Heart left ventricle (tissue), 16 donors: ENCODE data around the gene FCRL3. TPM values are rescaled to one million over a fixed set of nuclear protein-coding genes. Genes with fewer than 3 reads are reported as not detected.
A peak's percentile ranks its signal among the peaks of the same experiment; 100 is the strongest.

Source experiments
- ATAC-seq, 4 donors: fragments of 200-7000 bp; cut with Tn5 transposase; one replicate each; pipeline ENCODE4 v1.9.1; 2020 to 2022; ENCODE audit warnings: moderate library complexity in 4 of 4, mild to moderate bottlenecking in 3 of 4, moderate number of reproducible peaks in 1 of 4
- DNase-seq, 5 donors: peaks; one replicate each; pipeline ENCODE4 v3.0.0-alpha.2; 2020
- H3K27ac ChIP-seq, 12 donors: fragments of 200-600 bp; sonication (generic) in 4 of 12; one replicate each; pipeline versions ENCODE4 v1.5.0 to v1.8.0; 2016 to 2022; ENCODE audit warnings: mild to moderate bottlenecking in 2 of 12
- H3K27me3 ChIP-seq, 9 donors: fragments of 200-600 bp; sonication (generic) in 2 of 9; one replicate each; pipeline versions ENCODE4 v1.5.1 to v1.8.0; 2016 to 2022; ENCODE audit warnings: mild to moderate bottlenecking in 3 of 9
- H3K36me3 ChIP-seq, 9 donors: fragments of 200-600 bp; sonication (generic) in 2 of 9; one replicate each; pipeline versions ENCODE4 v1.5.0 to v1.8.0; 2018 to 2022; ENCODE audit warnings: mild to moderate bottlenecking in 2 of 9
- H3K4me1 ChIP-seq, 12 donors: fragments of 200-600 bp; sonication (generic) in 4 of 12; one replicate each; pipeline versions ENCODE4 v1.5.0 to v1.8.0; 2016 to 2022; ENCODE audit warnings: mild to moderate bottlenecking in 3 of 12
- H3K4me3 ChIP-seq, 12 donors: fragments of 200-600 bp; sonication (generic) in 4 of 12; one replicate each; pipeline versions ENCODE4 v1.5.0 to v1.8.0; 2017 to 2022; ENCODE audit warnings: mild to moderate bottlenecking in 9 of 12, moderate library complexity in 4 of 12
- H3K9me3 ChIP-seq, 12 donors: fragments of 200-600 bp; sonication (generic) in 4 of 12; one replicate each; pipeline versions ENCODE4 v1.5.0 to v1.8.0; 2016 to 2022; ENCODE audit warnings: mild to moderate bottlenecking in 1 of 12
- POLR2A ChIP-seq, 2 donors: fragments of 450-650 bp; IDR thresholded peaks; one replicate each; pipeline ENCODE4 v1.6.1; 2017; ENCODE audit warnings: antibody characterized with exemption in 2 of 2, mild to moderate bottlenecking in 2 of 2, moderate library complexity in 2 of 2
- WGBS, 4 donors: extraction: QIAGEN DNeasy Blood & Tissue Kit in 2 of 4; methylation state at CpG; one replicate each; pipeline versions ENCODE4 v1.1.5 to v1.1.7; 2013 to 2018; 5-methylcytosine and 5-hydroxymethylcytosine counted together
- intact Hi-C, 10 donors: fragments of 100-400 bp; cut with DNase I; formaldehyde crosslinking; loops; one replicate each; pipeline versions ENCODE4 v1.11.1 to v1.14.2; 2022
- polyA plus RNA-seq, 2 donors: library from polyadenylated mRNA; stranded (reverse); fragments of 200-250 nt; gene quantifications; one replicate each; pipeline ENCODE4 v1.2.3, GENCODE V29; 2013
- total RNA-seq, 9 donors: library from RNA; depleted of rRNA in 2 of 9; stranded (reverse); fragments of >200 nt in 2 of 9; fragmentation: NEBNext Ultra II Directional in 3 of 9; extraction: Animal tissue kit (Norgen Biotek cat#: 25700) in 3 of 9; gene quantifications; one replicate each; pipeline versions ENCODE4 v1.1.0 to v1.2.4, GENCODE V29; 2016 to 2023
- TF ChIP-seq, protein P1 (sequence below), 12 donors: fragments of 200-600 bp; sonication (generic) in 4 of 12; IDR thresholded peaks; one replicate each; pipeline versions ENCODE4 v1.5.0 to v1.8.0; 2018 to 2022; ENCODE audit warnings: antibody characterized with exemption in 12 of 12, mild to moderate bottlenecking in 5 of 12
- donor health status: ischemic (EF 13 %, LVEDD 7.1; RV severe dilation, severe dysfunction).
- donor health status: healthy with polysubstance abuse.
- donor health status: DM: no; HTN: yes; CAD: no.
- donor health status: DM: no; HTN: no; CAD: no.
- donor health status: ischemic (EF 25% LVEDD 6.9; RV normal size, moderate dysfunction).
- donor health status: ischemic (EF 25% LVEDD 5.7; RV mildly dilated, moderate dysfunction).
- donor health status: healthy.
- donor health status: DM: yes; HTN: yes; CAD: no.
- donor health status: ischemic (EF 35%, LVEDD 5.7; RV mildly dilated, moderate dysfunction).
- donor health status: nonischemic (EF 11% LVEDD 7.7; RV severe dilation, severe dysfunction).
- donor health status: DM: yes; HTN: yes; CAD: no.
- donor health status: PGD.
- donor health status: ischemic (EF 29% LVEDD 5.4; RV normal size, mild dysfunction).
- donor health status: nonischemic (EF 23%, LVEDD 6.1; RV moderate dilation, normal function).

The FCRL3 gene
- total and polyA plus RNA-seq, 11 donors: 0.04 to 1.4 (median 0.62) TPM; not detected in 7

DNA sequence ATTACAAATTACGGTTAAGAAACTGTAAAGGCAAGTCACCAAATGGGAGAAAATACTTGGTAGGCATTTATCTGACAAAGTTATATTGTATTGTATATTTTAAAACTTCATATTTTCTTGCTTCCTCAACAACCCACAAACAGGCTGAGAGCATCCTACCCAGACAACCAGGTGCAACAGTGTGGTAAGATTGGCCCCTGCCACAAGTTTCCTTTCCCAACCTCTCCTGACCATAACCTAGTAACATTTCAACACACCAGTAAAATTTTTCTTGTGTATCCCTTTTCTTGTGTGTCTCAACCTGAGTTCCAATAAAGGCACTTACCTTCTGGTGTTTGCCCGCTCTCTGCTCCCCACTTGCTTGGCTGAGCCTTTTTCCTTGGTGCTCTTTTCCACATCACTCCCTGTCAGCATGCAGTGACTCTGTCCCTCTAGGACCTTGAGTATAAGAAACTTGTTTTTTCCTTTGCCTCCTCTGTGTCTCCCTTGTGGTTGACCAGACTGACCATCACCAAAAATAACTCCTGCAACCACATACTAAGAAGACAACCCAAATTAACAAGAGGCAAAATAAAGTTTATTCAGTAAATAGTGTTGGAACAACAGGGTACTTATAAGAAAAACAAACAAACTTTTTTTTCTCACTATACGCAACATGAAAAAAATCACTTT lies 40.9 kb downstream of the FCRL3 start:
- Histone ChIP-seq H3K27me3 (no peaks in the 10 kb centered on the region), H3K27ac (no peak overlapping the region), H3K9me3 (peaks cover 0 to 6% (median 0%) of the 10 kb centered on the region in 12 donors), H3K36me3 (no peaks in the 10 kb centered on the region), H3K4me1 (no peaks in the 10 kb centered on the region), H3K4me3 (no peak overlapping the region)
- intact Hi-C loops: no loop called here
- TF ChIP-seq POLR2A (IDR thresholded peaks at IDR 0.05): no peak
- TF ChIP-seq, protein P1, sequence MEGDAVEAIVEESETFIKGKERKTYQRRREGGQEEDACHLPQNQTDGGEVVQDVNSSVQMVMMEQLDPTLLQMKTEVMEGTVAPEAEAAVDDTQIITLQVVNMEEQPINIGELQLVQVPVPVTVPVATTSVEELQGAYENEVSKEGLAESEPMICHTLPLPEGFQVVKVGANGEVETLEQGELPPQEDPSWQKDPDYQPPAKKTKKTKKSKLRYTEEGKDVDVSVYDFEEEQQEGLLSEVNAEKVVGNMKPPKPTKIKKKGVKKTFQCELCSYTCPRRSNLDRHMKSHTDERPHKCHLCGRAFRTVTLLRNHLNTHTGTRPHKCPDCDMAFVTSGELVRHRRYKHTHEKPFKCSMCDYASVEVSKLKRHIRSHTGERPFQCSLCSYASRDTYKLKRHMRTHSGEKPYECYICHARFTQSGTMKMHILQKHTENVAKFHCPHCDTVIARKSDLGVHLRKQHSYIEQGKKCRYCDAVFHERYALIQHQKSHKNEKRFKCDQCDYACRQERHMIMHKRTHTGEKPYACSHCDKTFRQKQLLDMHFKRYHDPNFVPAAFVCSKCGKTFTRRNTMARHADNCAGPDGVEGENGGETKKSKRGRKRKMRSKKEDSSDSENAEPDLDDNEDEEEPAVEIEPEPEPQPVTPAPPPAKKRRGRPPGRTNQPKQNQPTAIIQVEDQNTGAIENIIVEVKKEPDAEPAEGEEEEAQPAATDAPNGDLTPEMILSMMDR (IDR thresholded peaks at IDR 0.05): no peak
- 88 to 91% (median 89%) methylated on average over 3 of the region's 3 CpGs for WGBS, 4 donors
- no peak for DNase-seq
- ATAC-seq: no peak

DNA sequence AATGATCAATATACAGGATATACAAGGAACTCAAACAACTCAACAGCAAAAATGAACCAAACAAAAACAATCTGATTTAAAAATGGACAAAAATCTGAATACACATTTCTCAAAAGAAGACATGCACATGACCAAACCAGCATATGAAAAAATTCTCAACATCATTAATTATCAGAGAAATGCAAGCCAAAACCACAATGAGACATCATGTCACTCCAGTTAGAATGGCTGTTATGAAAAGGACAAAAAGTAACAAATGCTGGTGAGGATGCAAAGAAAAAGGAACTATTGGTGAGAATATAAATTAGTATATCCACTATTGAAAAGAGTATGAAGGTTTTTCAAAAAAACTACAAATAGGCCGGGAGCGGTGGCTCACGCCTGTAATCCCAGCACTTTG lies 42.0 kb downstream of the FCRL3 start:
- DNase-seq (no peak), ATAC-seq (no peak)
- intact Hi-C loops: no loop called here
- H3K9me3 ChIP-seq: peaks cover 0 to 6% (median 0%) of the 10 kb centered on the region in 12 donors
- peaks cover 0 to 3% (median 0%) of the 10 kb centered on the region in 9 donors for H3K27me3 ChIP-seq
- 91 to 94% (median 93%) methylated on average over 3 of the region's 3 CpGs for WGBS, 4 donors
- no peak overlapping the region for H3K4me3 ChIP-seq
- no peak for TF ChIP-seq POLR2A (IDR thresholded peaks at IDR 0.05)
- TF ChIP-seq, protein P1 (IDR thresholded peaks at IDR 0.05): no peak
- H3K36me3 ChIP-seq: no peaks in the 10 kb centered on the region
- H3K4me1 ChIP-seq: no peaks in the 10 kb centered on the region
- no peak overlapping the region for H3K27ac ChIP-seq

DNA sequence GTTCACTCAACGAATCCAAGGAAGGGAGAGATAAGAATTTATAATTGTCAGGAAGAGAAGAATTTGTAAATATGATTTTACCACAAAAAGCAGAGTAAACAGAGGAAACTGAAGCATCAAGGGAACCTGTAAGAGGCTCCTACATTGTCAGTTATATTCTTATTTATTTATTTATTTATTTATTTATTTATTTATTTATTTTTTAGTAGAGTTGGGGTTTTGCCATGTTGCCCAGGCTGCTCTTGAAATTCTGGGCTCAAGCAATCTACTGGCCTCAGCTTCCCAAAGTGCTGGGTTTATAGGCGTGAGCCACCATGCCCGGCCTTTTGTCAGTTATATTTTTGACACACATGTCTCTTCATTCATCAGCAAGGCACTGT lies 47.1 kb downstream of the FCRL3 start:
- intact Hi-C loops: no loop called here
- no peak for ATAC-seq
- TF ChIP-seq POLR2A (IDR thresholded peaks at IDR 0.05): no peak
- TF ChIP-seq, protein P1 (IDR thresholded peaks at IDR 0.05): no peak
- peaks cover 0 to 8% (median 0%) of the 10 kb centered on the region in 9 donors for H3K27me3 ChIP-seq
- H3K4me3 ChIP-seq: no peak overlapping the region
- no peak for DNase-seq
- no peaks in the 10 kb centered on the region for H3K9me3 ChIP-seq
- no peaks in the 10 kb centered on the region for H3K36me3 ChIP-seq
- 50 to 71% (median 70%) methylated on average over 3 of the region's 3 CpGs for WGBS, 4 donors
- H3K4me1 ChIP-seq: no peaks in the 10 kb centered on the region
- no peak overlapping the region for H3K27ac ChIP-seq

DNA sequence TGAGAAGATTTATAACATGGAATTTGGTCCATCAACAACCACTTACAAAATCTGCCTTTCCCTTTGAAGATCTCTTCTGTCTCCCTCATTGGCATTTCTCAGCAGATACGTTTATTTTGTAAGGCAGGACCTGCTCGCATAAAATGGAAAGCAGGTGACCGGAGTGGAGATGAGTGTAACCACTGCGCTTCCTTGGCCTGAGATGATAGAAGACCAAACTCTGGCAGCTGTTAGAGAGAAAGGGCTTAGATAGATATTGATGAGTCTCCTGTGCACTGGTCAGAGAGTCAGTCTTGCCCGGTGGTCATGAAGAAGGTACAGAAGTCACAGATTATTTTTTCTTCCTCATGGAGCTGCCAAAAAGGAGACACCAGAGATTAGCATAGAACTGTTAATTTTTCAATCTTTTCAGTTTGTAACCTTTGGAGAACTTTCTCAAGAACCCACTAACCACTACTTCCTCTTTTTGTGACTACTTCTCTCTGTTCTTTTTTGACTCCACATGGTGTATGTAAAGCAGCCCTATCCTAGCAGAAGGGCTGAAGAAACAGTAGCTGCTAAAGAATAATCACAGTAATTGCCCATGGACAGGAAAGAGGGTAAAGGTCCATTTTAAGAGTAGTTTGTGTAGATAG lies 47.6 kb downstream of the FCRL3 start:
- Histone ChIP-seq H3K4me1 (no peaks in the 10 kb centered on the region), H3K9me3 (no peaks in the 10 kb centered on the region), H3K4me3 (no peak overlapping the region), H3K36me3 (no peaks in the 10 kb centered on the region), H3K27ac (no peak overlapping the region), H3K27me3 (peaks cover 0 to 12% (median 0%) of the 10 kb centered on the region in 9 donors)
- intact Hi-C loops: no loop called here
- TF ChIP-seq, protein P1 (IDR thresholded peaks at IDR 0.05): no peak
- DNase-seq (no peak), ATAC-seq (peak in 1 of 4 donors; percentile 52)
- WGBS, 4 donors: 75 to 88% (median 78%) methylated on average over 5 of the region's 5 CpGs
